AG20443 (cell line): ENCODE data around the gene ADRA1B.
A peak's percentile ranks its signal among the peaks of the same experiment; 100 is the strongest.
"Not testable (repeated sequence)": the region's sequence is repeated elsewhere in the genome, so short reads cannot be mapped to it uniquely, and the experiment has no call there.

Experiments used
- DNase-seq: peaks from one replicate; pipeline ENCODE4 v3.0.0; 2012; ENCODE audit warnings: low spot score, mixed read lengths

Gene ADRA1B

DNA sequence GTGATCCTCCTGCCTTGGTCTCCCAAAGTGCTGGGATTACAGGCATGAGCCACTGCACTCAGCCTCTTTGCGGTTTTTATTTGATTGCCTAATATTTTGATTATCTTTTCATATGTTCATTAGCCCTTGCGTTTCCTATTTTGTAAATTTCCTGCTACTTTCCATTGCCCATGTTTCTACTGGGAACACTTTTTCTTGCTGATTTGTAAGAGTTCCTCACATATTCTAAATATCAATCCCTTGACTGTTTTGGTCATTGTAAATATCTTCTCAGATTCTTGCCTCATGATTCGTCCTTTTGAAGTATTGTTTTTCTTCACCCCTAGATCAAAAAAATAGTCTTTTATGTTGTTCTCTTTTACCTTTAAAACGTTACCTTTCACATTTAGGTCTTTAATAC is 54.8 kb downstream of the ADRA1B start:
- DNase-seq: no peak

DNA sequence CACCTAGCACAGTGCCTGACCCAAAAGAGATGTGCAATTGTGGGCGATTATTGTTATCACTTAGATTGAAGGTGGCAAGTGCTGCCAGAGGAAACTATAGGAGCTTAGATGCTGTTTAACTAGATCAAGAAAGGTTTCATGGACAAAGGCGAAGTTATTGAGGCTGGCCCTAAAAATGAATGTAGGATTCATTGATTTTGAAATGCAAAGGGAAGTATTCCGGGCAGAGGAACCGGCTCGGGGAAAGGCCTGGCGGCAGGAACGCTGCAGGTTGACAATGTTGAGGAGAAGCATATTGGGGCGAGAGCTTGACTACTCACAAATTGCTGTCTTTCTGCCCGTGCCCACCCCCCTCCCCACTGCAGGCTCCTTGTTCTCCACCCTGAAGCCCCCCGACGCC is 55.2 kb downstream of the ADRA1B start:
- no peak for DNase-seq

- peak; percentile 41 for DNase-seq
These were observed 55.7 kb downstream of the ADRA1B start for GRCh38 chr5:159971931-159972461.

- no peak for DNase-seq
These were observed 56.5 kb downstream of the ADRA1B start for GRCh38 chr5:159972538-159973362.

DNA sequence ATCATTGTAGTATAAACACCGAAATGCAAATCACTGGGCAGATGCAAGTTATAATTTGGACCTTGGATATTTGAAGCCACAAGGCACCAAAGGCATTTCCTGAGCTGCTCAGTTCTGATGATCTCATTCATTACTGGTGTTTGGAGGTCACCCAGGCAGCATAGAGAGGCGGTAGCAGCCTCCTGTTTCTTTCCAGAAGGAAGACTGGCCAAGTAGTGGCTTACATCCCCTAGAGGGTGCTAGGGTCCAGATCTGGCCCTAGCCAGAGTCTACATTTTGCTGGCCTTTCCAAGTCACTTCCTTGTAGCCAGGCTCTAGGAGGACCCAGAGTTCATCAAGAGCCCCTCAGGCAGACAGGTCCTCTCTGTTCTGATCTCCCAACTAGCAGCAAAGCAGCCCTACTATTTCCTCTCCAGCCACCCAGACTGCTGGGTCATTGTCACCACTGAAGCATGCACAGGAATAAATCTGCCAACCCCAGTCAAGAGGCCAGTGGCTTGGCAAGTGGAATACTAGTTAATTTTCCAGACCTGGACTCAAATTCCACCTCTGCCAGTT is 59.3 kb downstream of the ADRA1B start:
- peak; percentile 92 for DNase-seq

DNA sequence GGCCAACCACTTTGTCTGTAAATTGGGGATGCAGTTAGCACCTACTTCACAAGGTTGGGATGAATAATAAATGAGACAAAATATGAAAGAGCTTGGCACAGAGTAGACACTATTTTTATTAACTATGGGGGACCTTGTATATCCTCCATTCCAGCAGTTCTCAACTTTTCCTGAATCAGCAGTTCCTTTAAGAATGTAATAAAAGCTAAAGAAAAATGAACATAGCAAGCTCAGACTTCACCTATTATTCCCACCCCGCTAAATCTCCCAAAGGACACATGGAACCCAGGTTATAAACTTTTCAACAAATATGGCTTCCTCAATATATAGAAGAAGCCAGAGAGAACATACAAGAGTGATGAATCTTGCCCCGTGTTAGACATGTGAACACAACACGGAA is 60.6 kb downstream of the ADRA1B start:
- DNase-seq: no peak

DNA sequence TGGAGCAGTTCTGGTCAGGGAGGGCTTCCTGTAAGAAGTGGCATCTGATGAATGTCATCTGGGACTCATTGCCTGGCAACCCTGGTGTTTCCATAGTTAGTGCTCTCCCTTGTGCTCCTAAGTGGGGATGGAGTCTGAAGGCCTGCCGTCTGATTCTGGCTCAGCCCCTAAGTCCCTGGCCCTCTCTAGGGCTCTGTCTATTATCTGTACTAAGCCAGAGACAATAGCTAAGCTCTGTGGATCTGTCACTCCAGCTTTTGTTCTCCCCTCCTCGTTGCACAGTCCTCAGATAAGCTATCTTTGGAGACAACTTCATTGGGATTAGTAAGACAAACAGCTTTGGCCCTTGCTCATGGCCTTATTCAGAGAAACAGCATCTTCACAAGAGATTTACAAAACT is 62.1 kb downstream of the ADRA1B start:
- DNase-seq: no peak

GRCh38 chr5:159982421-159983173 is 66.3 kb downstream of the ADRA1B start:
- no peak for DNase-seq

GRCh38 chr5:159987031-159987674 is 70.9 kb downstream of the ADRA1B start:
- peak; percentile 87 for DNase-seq

DNA sequence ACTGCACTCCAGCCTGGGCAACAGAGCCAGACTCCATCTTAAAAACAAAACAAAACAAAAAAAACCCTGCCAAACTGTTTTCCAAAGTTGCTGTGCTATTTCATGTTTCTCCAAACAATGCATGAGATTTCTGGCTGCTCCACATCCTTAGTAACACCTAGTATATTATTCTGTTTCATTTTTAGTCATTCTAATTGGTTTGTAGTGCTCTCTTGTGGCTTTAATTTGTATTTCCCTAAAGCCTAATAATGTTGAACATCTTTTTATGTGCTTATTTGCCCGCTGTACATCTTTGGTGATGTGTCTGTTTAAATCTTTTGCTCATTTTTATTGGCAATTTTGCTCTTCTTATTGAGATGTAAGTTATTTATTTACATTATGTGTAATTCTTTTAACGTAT is 74.2 kb downstream of the ADRA1B start:
- no peak for DNase-seq

DNA sequence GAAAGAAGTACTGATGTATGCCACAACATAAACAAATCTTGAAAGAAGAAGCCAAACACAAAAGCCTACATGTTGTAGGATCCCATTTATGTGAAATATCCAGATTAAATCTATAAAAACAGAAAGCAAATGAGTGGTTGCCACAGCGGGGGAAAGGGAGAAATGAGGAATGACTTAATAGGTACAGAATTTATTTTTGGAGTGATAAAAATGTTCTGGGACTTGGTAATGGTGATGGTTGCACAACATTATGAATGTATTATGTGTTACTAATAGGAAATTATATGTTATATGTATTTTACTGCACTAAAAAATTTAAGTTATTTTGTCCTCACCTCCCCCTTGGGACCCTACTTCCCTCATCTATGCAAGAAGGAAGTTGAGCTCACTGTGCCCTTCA is 76.3 kb downstream of the ADRA1B start:
- DNase-seq: no peak

GRCh38 chr5:159993194-159993593 is 76.9 kb downstream of the ADRA1B start:
- DNase-seq: no peak

GRCh38 chr5:159995907-159996306 is 79.6 kb downstream of the ADRA1B start:
- no peak for DNase-seq

DNA sequence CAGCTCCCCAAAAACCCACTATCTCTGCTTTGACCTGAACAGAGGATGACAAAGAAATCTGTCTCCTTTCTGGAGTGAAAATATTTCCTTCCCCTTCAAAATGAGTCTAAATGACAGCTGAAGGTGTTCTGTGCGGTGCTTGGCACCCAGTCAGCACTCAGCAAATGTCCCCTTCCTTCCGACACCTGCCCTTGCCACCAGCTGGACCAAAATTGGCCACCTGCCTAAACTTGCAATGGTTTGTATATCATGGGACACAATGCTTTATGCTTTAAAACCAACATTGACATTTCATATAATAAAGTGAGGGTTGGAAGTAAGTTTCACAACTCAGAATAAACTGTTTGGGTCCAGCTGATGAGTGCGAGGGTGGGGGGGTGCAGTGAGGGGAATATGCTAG is 85.2 kb downstream of the ADRA1B start:
- DNase-seq: no peak

DNA sequence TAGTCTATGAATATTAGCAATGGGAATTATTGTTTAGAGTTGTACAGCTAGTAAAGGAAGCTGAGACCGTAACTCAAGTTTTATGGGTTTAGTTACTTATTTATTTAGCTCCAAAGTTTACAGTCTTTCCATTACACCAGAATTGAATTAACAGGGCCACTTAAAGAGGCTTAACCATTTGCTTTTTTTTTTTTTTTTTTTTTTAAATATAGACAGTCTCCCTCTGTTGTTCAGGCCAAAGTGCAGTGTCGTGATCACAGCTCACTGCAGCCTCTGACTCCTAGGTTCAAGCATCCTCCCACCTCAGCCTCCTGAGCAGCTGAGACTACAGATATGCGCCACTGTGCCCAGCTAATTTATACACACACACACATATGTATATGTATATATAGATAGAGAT is 91.2 kb downstream of the ADRA1B start:
- DNase-seq: no peak

- not testable (repeated sequence) for DNase-seq
These were observed 92.2 kb downstream of the ADRA1B start for GRCh38 chr5:160008529-160008876.

DNA sequence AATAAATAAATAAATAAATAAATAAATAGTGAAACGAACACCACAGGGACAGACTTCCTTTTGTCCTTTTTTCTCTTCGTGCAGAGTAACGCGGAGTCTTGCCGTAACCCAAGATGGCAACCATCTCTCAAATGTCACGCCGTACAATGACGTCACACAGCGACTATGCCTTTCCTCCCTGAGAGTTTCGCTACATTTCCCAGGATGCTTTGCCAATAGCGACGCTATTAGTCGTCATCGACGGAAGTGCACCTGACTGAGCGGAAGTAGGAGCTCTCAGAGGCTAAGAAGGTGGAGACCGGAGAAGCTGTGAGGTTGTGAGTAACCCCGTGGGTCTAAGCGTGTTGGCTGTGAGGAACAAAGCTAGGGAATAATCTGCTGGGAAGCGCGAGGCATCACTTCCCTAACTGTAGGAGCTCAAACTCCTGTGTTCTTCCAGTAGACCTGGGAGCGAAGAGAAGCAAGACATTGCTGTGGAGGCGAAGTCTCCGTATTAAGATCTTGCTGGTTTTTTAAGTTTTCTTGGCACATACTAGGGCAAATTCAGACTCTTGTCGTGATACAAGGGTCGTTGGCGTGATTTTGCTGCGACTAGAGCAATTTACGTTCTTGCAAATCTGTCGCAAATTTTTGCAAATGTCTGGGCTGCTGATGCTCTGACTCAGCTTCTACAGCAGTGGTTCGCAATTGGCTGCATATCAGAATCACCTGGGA is 92.8 kb downstream of the ADRA1B start, which contains the start of gene TTC1:
TSS of gene TTC1 (plus strand) at position 263 of the 714 bp plus-strand sequence. CDS start 1,390 bp downstream, outside the sequence.
- DNase-seq: peak; percentile 96

DNA sequence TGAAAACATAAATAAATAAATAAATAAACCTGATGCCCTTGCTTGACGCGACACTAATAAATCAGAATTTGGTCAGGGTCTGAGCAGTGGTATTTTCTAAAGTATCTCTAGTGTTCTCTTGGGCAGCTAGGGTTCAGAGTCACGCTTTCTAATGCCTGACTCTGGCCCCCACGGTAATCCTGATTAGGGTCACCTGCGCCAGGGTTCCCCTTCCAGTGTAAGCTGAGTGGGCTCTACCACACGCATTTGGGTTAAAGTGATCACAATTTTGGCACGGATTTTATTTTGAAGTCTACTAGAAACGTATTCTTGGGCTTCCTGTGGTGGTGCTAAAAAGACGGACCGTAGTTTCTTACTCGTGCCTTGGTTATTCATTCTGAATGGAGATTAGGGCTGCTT is 93.3 kb downstream of the ADRA1B start:
- no peak for DNase-seq

DNA sequence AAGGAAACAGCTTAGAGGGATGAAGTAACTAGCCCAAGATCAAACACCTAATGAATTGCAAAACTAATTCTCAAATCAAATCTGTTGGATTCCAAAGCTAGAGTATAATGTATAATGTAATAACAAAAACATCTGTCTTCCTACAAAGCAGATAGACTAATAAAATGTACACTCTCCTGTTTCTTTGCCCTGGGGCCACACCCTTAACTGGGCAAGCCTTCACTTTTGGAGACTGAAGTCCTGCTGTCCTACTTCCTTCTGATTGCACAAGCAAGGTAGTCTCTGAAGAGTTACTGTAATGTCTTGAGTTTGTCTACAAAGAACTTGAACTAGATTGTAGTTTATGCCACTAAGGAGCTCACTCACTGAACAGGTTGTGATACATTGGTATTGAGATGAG is 95.2 kb downstream of the ADRA1B start:
- DNase-seq: no peak

DNA sequence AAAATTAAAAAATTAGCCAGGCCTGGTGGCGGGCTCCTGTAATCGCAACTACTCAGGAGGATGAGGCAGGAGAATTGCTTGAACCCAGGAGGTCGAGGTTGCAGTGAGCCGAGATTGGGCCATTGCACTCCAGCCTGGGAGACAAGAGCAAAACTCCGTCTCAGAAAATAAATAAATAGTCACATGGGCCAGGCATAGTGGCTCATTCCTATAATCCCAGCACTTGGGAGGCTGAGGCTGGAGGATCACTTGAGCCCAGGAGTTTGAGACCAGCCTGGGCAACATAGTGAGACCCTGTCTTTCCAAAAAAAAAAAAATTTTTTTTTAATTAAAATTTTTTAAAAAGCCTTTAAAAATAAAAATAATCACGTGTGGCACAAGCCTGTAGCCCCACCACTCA is 97.9 kb downstream of the ADRA1B start:
- not testable (repeated sequence) for DNase-seq

DNA sequence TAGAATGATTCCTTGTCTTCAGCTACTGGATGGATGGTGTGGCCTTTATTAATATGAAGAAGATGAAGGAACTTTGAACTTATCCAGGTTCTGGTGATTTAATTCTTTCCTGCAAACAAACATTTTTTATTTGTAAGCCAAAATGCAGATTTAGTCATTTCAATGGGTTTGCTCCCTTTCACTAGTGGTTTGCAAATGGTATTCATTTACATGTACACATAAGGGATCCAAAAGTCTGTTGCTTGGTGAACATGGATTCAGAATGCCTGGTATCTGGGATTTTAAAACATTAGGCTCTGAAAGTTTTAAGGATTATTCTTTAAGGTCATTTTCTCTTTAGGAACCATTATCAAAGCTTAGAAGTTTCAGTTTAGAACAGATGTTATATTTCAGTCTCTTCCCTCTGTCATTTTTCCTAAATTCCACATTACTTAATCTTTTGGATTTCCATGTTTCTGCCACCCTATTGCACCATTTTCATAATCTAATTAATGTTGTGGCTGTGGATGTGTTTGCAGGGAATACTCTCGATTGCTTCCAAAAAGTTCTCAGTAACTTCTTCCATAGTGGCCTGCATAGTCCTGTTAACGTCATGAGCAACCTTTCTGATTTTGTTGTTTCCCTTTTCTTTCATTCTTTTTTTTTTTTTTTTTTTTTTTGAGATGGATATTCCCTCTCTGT is 102.8 kb downstream of the ADRA1B start:
- no peak for DNase-seq
